Measurements from ENCODE around the gene CFAP157. TPM values are rescaled to one million over a fixed set of nuclear protein-coding genes. Genes with fewer than 3 reads are reported as not detected.

CFAP157 gene
- total RNA-seq, 2 donors from 2014 or later, result not detected

- H3K36me3 ChIP-seq, result peaks cover 12% of the 10 kb centered on the region
- no peak for DNase-seq (ENCODE audit: low spot score)
- no peak overlapping the region for H3K27ac ChIP-seq
Observed at GRCh38 chr9:127729522-127730256, 22.9 kb downstream of the CFAP157 start.

GRCh38 chr9:127730262-127730661 lies 23.5 kb downstream of the CFAP157 start:
- H3K9me3 ChIP-seq, result no peaks in the 10 kb centered on the region
- H3K36me3 ChIP-seq, result peaks cover 12% of the 10 kb centered on the region
- H3K27me3 ChIP-seq, result no peaks in the 10 kb centered on the region
- no peak overlapping the region for H3K4me3 ChIP-seq
- TF ChIP-seq, protein P1, sequence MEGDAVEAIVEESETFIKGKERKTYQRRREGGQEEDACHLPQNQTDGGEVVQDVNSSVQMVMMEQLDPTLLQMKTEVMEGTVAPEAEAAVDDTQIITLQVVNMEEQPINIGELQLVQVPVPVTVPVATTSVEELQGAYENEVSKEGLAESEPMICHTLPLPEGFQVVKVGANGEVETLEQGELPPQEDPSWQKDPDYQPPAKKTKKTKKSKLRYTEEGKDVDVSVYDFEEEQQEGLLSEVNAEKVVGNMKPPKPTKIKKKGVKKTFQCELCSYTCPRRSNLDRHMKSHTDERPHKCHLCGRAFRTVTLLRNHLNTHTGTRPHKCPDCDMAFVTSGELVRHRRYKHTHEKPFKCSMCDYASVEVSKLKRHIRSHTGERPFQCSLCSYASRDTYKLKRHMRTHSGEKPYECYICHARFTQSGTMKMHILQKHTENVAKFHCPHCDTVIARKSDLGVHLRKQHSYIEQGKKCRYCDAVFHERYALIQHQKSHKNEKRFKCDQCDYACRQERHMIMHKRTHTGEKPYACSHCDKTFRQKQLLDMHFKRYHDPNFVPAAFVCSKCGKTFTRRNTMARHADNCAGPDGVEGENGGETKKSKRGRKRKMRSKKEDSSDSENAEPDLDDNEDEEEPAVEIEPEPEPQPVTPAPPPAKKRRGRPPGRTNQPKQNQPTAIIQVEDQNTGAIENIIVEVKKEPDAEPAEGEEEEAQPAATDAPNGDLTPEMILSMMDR (IDR thresholded peaks at IDR 0.05), result no peak
- H3K4me1 ChIP-seq, result peaks cover 0 to 9% of the 10 kb centered on the region in 2 donors
- H3K27ac ChIP-seq, result no peak overlapping the region
- DNase-seq (ENCODE audit: low spot score), result no peak

More at GRCh38 chr9:127729522-127730256, 22.9 kb downstream of the CFAP157 start:
- Histone ChIP-seq H3K27me3 (no peaks in the 10 kb centered on the region), H3K9me3 (no peaks in the 10 kb centered on the region), H3K4me3 (no peak overlapping the region), H3K4me1 (peaks cover 0 to 11% of the 10 kb centered on the region in 2 donors)
- TF ChIP-seq, protein P1 (IDR thresholded peaks at IDR 0.05), result no peak

- Histone ChIP-seq H3K9me3 (no peaks in the 10 kb centered on the region), H3K36me3 (peaks cover 12% of the 10 kb centered on the region), H3K4me1 (peaks cover 0 to 15% of the 10 kb centered on the region in 2 donors), H3K27me3 (no peaks in the 10 kb centered on the region), H3K27ac (no peak overlapping the region), H3K4me3 (no peak overlapping the region)
- TF ChIP-seq, protein P1 (IDR thresholded peaks at IDR 0.05), result no peak
- no peak for DNase-seq (ENCODE audit: low spot score)
Observed at GRCh38 chr9:127730799-127731410, 24.1 kb downstream of the CFAP157 start.

DNA sequence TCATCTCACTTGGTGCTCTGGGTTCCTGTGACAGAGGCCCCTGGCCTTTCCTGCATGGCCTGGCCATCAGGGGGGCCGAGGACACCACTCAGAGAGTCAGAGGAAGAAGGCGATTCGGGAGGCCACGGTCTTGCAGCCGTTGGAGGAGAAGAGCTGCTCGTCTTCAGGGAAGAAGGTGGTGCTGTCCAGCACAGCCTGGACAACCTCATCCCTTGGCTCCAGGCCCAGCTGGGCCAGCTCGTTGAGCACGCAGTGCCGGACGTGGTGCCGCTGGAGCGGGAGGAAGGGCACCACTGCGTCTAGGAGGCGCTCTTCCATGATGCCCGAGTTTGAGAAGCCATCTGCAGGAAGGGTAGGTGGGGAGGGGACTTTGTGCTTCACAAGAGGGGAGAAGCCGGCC lies 25.1 kb downstream of the CFAP157 start:
- no peaks in the 10 kb centered on the region for H3K27me3 ChIP-seq
- TF ChIP-seq, protein P1 (IDR thresholded peaks at IDR 0.05), result no peak
- peaks cover 12% of the 10 kb centered on the region for H3K36me3 ChIP-seq
- H3K9me3 ChIP-seq, result no peaks in the 10 kb centered on the region
- no peak overlapping the region for H3K4me3 ChIP-seq
- DNase-seq (ENCODE audit: low spot score), result no peak
- peaks cover 0 to 15% of the 10 kb centered on the region in 2 donors for H3K4me1 ChIP-seq
- no peak overlapping the region for H3K27ac ChIP-seq

GRCh38 chr9:127732444-127732843 lies 25.7 kb downstream of the CFAP157 start:
- Histone ChIP-seq H3K36me3 (peaks cover 12% of the 10 kb centered on the region), H3K4me1 (peaks cover 0 to 15% of the 10 kb centered on the region in 2 donors), H3K27ac (no peak overlapping the region), H3K9me3 (no peaks in the 10 kb centered on the region), H3K27me3 (no peaks in the 10 kb centered on the region), H3K4me3 (no peak overlapping the region)
- TF ChIP-seq, protein P1 (IDR thresholded peaks at IDR 0.05), result no peak
- DNase-seq (ENCODE audit: low spot score), result no peak
